Measurements from ENCODE around the gene KLRK1. TPM values are rescaled to one million over a fixed set of nuclear protein-coding genes. Genes with fewer than 3 reads are reported as not detected.
A peak's percentile ranks its signal among the peaks of the same experiment; 100 is the strongest.

The KLRK1 gene
- total RNA-seq, 2 donors from 2014 or later = 0.28 to 0.59 TPM

DNA sequence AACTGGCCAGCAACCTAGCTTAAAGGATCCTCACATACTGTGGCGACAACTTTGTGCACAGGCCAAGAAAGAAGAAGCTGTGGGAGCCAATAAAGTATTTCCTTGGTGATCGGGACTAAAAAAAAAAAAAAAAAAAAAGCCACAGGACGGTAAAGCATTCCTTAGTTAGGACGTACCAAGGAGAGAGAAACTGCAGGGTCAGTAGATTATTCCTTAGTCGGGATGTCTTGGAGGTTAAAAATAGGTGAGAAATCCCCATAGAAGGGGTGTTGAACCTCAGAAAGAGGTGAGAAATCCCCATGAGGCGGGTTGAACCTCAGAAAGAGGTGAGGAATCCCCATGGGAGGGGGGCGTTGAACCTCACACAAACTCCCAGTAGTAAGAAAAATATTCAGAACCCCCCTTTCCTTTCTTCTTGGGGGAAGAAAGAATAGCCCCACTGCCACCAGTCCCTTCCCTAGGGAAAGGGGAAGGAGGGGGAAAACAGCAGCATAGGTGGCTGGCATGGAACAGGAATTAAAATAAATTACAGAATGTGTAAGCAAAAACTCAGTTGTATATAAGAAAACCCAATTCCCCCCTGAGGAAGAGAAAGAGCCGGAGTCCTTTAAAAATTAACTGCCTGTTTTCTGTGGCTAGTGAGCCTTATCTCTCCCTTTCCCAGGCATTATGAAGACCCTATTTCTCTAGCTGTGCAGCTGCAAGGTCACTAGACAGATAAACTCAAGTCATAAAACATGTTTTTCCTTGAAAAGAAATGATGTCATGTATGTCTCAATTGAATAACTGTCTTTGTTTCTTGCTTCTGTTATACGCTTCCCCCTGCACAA is 26.8 kb downstream of the KLRK1 start:
- no peaks in the 10 kb centered on the region for H3K27me3 ChIP-seq
- H3K36me3 ChIP-seq = no peaks in the 10 kb centered on the region
- DNase-seq (ENCODE audit: low spot score) = no peak
- H3K9me3 ChIP-seq = no peaks in the 10 kb centered on the region
- peak overlapping the region; percentile 84 to 92 for H3K27ac ChIP-seq
- H3K4me3 ChIP-seq = no peak overlapping the region
- TF ChIP-seq CTCF (IDR thresholded peaks at IDR 0.05) = no peak
- peaks cover 0 to 20% of the 10 kb centered on the region in 2 donors for H3K4me1 ChIP-seq

DNA sequence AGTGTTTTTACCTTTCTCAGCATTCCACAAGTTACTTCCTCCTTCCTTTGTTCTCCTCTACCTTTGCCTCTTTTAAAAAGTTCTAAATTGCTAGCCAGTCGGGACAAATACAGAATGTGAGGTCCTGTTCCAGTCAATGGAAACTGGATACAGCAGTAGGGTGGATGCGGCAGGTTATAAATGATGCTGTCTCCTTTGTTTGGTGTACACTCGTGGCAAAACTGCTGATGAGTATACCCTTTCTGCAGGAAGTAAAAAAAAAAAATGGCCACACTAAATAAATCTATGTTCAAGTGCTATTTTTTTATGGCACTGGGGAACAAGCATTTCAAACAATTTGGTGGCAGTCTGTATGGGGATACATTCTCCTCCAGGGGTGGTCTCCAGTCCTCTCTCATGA is 27.5 kb downstream of the KLRK1 start:
- DNase-seq (ENCODE audit: low spot score) = no peak
- H3K27me3 ChIP-seq = no peaks in the 10 kb centered on the region
- H3K4me1 ChIP-seq = peaks cover 0 to 20% of the 10 kb centered on the region in 2 donors
- no peak for TF ChIP-seq CTCF (IDR thresholded peaks at IDR 0.05)
- H3K36me3 ChIP-seq = no peaks in the 10 kb centered on the region
- no peak overlapping the region for H3K4me3 ChIP-seq
- no peak overlapping the region for H3K27ac ChIP-seq
- no peaks in the 10 kb centered on the region for H3K9me3 ChIP-seq

DNA sequence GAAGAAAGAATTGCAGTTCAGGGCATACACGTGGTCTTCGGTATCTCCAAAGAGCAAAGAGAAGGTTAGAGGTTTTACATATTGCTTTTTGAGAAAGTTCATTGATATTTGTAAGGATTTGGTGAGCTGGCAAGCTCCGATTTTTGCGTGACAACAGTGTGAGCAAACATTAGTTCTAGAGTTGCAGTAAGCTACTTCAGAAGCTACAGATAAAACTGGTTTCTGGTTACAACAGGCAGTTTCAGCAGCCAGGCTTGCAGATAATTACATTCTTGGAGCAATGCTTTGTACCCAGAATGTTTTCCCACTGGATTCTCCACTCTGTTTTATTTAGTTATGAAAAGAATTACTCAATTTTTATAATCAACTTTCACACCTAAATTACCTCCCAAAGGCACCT is 28.2 kb downstream of the KLRK1 start:
- Histone ChIP-seq H3K4me1 (peaks cover 0 to 19% of the 10 kb centered on the region in 2 donors), H3K27me3 (no peaks in the 10 kb centered on the region), H3K36me3 (no peaks in the 10 kb centered on the region), H3K9me3 (no peaks in the 10 kb centered on the region), H3K27ac (no peak overlapping the region), H3K4me3 (no peak overlapping the region)
- no peak for TF ChIP-seq CTCF (IDR thresholded peaks at IDR 0.05)
- DNase-seq (ENCODE audit: low spot score) = no peak

DNA sequence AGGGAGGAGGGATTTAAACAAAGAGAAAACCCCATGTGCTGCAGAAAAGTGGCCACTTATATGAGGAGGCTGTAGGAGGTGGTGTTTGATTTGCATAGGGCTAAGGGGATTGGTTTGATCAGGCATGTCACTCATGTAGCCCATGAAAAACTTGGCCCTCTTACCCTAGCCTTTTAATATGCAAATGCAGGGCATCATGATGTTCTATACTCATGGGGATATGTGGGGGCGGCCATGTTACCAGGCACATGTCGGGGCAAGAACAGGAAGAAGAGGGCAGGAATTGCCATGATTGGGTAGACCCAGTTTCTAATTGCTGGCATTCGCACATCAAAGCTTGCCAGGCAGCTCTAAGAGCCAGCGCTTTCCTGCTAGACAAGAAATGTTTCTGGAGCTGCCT is 28.8 kb downstream of the KLRK1 start:
- no peaks in the 10 kb centered on the region for H3K36me3 ChIP-seq
- no peaks in the 10 kb centered on the region for H3K9me3 ChIP-seq
- no peak overlapping the region for H3K27ac ChIP-seq
- no peaks in the 10 kb centered on the region for H3K27me3 ChIP-seq
- TF ChIP-seq CTCF (IDR thresholded peaks at IDR 0.05) = no peak
- peaks cover 0 to 14% of the 10 kb centered on the region in 2 donors for H3K4me1 ChIP-seq
- no peak overlapping the region for H3K4me3 ChIP-seq
- DNase-seq (ENCODE audit: low spot score) = no peak

DNA sequence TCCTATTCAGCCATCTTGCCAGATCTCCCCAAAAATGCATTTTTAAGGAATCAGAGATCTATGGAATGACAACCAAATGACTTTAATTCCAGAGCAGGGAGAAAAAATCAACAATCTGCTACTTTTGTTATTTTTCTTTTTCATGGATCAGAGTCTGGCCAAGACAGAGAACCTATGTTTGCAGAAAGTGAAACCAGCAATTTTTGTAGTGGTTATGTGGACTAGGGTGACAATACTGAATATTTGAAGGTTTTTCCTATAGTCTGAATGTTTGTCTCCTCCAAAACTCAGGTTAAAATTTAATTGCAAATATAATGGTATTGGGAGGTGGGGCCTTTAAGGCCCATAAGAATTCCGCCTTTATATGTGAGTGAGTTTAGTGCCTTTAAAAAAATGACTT is 30.9 kb downstream of the KLRK1 start:
- H3K4me1 ChIP-seq = peaks cover 0 to 8% of the 10 kb centered on the region in 2 donors

More for the DNA sequence above, 30.9 kb downstream of the KLRK1 start:
- Histone ChIP-seq H3K9me3 (no peaks in the 10 kb centered on the region), H3K27me3 (no peaks in the 10 kb centered on the region), H3K36me3 (no peaks in the 10 kb centered on the region), H3K4me3 (no peak overlapping the region), H3K27ac (no peak overlapping the region)
- DNase-seq (ENCODE audit: low spot score) = no peak
- TF ChIP-seq CTCF (IDR thresholded peaks at IDR 0.05) = no peak
